HUES6 (cell line): ENCODE measurements around the gene USP1.

ENCODE experiments used
- H3K27ac ChIP-seq: 2 replicates; pipeline ENCODE4 v1.7.0; 2013; ENCODE audit warnings: low read depth, mild to moderate bottlenecking, low read length, inconsistent platforms
- H3K27me3 ChIP-seq: 2 replicates; pipeline ENCODE4 v1.6.1; 2013; ENCODE audit warnings: low read length; ENCODE audit not compliant: control insufficient read depth, insufficient read depth
- H3K36me3 ChIP-seq: 2 replicates; pipeline ENCODE4 v1.6.1; 2013; ENCODE audit warnings: low read length; ENCODE audit not compliant: control insufficient read depth, insufficient read depth
- H3K4me1 ChIP-seq: 2 replicates; pipeline ENCODE4 v1.6.1; 2013; ENCODE audit warnings: low read length; ENCODE audit not compliant: control insufficient read depth, insufficient read depth
- H3K4me3 ChIP-seq: 2 replicates; pipeline ENCODE4 v1.5.1; 2013; ENCODE audit warnings: low read depth, low read length
- H3K9ac ChIP-seq: one replicate; pipeline ENCODE4 v1.6.1; 2013; ENCODE audit warnings: mild to moderate bottlenecking, low read length
- H3K9me3 ChIP-seq: 2 replicates; pipeline ENCODE4 v1.6.1; 2013; ENCODE audit warnings: low read depth, low read length; ENCODE audit not compliant: control insufficient read depth, insufficient read depth

Gene USP1

GRCh38 chr1:62448221-62448933 lies 11.5 kb downstream of the USP1 start:
- Histone ChIP-seq H3K27me3 (no peaks in the 10 kb centered on the region), H3K4me3 (no peak overlapping the region), H3K4me1 (no peaks in the 10 kb centered on the region), H3K36me3 (peaks cover 93% of the 10 kb centered on the region), H3K9me3 (no peaks in the 10 kb centered on the region), H3K9ac (no peak overlapping the region), H3K27ac (no peak overlapping the region)

DNA sequence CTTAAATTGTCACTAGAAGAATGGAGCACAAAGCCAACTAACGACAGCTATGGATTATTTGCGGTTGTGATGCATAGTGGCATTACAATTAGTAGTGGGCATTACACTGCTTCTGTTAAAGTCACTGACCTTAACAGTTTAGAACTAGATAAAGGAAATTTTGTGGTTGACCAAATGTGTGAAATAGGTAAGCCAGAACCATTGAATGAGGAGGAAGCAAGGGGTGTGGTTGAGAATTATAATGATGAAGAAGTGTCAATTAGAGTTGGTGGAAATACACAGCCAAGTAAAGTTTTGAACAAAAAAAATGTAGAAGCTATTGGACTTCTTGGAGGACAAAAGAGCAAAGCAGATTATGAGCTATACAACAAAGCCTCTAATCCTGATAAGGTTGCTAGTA lies 13.5 kb downstream of the USP1 start:
- Histone ChIP-seq H3K27ac (no peak overlapping the region), H3K36me3 (peaks cover 87% of the 10 kb centered on the region), H3K9ac (no peak overlapping the region), H3K27me3 (no peaks in the 10 kb centered on the region), H3K9me3 (no peaks in the 10 kb centered on the region), H3K4me1 (no peaks in the 10 kb centered on the region), H3K4me3 (no peak overlapping the region)

- H3K4me3 ChIP-seq = no peak overlapping the region
- H3K27me3 ChIP-seq = no peaks in the 10 kb centered on the region
- no peak overlapping the region for H3K27ac ChIP-seq
- H3K9ac ChIP-seq = no peak overlapping the region
- no peaks in the 10 kb centered on the region for H3K9me3 ChIP-seq
- no peaks in the 10 kb centered on the region for H3K4me1 ChIP-seq
- peaks cover 73% of the 10 kb centered on the region for H3K36me3 ChIP-seq
These were observed 16.1 kb downstream of the USP1 start for GRCh38 chr1:62452951-62453350.

DNA sequence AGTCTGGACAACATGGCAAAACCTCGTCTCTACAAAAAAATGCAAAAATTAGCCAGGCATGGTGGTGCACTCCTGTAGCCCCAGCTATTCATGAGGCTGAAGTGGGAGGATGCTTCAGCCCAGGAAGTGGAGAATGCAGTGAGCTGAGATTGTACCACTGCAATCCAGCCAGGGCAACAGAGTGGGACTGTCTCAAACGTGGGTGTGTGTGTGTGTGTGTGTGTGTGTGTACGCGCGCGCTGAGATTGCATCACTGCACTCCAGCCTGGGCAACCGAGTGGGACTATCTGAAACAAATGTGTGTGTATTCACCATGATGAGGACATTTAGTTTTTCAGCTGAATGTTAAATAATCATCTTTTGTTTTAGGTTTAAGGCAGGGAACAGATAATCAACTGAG lies 21.1 kb downstream of the USP1 start:
- Histone ChIP-seq H3K4me3 (no peak overlapping the region), H3K9ac (no peak overlapping the region), H3K9me3 (no peaks in the 10 kb centered on the region), H3K36me3 (peaks cover 25% of the 10 kb centered on the region), H3K4me1 (no peaks in the 10 kb centered on the region), H3K27me3 (no peaks in the 10 kb centered on the region), H3K27ac (no peak overlapping the region)

DNA sequence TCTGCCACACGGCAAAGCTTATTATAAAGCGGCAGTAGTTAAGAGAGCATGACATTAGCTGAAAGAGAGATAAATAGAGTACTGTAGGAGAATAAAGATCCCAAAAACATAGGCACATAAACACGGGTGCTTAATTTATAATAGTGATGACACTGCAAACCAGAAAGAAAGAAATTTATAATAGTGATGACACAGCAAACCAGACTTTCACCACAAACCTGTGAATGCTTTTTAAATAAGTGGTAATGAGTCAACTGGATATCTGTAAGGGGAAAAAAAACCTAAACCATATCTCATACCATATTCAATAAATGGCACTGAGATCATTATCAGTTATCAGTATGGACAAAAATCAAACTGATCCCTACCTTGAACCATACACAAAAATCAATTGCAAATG lies 25.5 kb downstream of the USP1 start:
- no peaks in the 10 kb centered on the region for H3K9me3 ChIP-seq
- H3K4me1 ChIP-seq = no peaks in the 10 kb centered on the region
- H3K4me3 ChIP-seq = no peak overlapping the region
- no peak overlapping the region for H3K27ac ChIP-seq
- H3K9ac ChIP-seq = no peak overlapping the region
- H3K27me3 ChIP-seq = no peaks in the 10 kb centered on the region
- peaks cover 3% of the 10 kb centered on the region; the same call in 1 of the 2 replicates for H3K36me3 ChIP-seq

GRCh38 chr1:62467092-62467491 lies 30.2 kb downstream of the USP1 start:
- Histone ChIP-seq H3K4me3 (no peak overlapping the region), H3K9ac (no peak overlapping the region), H3K9me3 (no peaks in the 10 kb centered on the region; the same call in 1 of the 2 replicates), H3K27ac (no peak overlapping the region), H3K27me3 (no peaks in the 10 kb centered on the region), H3K36me3 (peaks cover 15% of the 10 kb centered on the region), H3K4me1 (no peaks in the 10 kb centered on the region)

GRCh38 chr1:62476525-62477219 lies 39.8 kb downstream of the USP1 start:
- Histone ChIP-seq H3K27ac (peak overlapping the region; percentile 40), H3K4me1 (peaks cover 21% of the 10 kb centered on the region), H3K4me3 (no peak overlapping the region; the same call in 1 of the 2 replicates), H3K9ac (no peak overlapping the region), H3K9me3 (no peaks in the 10 kb centered on the region), H3K27me3 (no peaks in the 10 kb centered on the region), H3K36me3 (peaks cover 14% of the 10 kb centered on the region)

- Histone ChIP-seq H3K9ac (no peak overlapping the region), H3K27ac (no peak overlapping the region), H3K4me3 (no peak overlapping the region), H3K9me3 (no peaks in the 10 kb centered on the region), H3K4me1 (peaks cover 8% of the 10 kb centered on the region; the same call in 1 of the 2 replicates), H3K36me3 (no peaks in the 10 kb centered on the region), H3K27me3 (no peaks in the 10 kb centered on the region)
These were observed 44.8 kb downstream of the USP1 start for GRCh38 chr1:62481681-62482080.

GRCh38 chr1:62484824-62485468 lies 48.1 kb downstream of the USP1 start:
- Histone ChIP-seq H3K27me3 (no peaks in the 10 kb centered on the region), H3K9ac (no peak overlapping the region), H3K4me3 (no peak overlapping the region), H3K36me3 (no peaks in the 10 kb centered on the region), H3K27ac (no peak overlapping the region), H3K9me3 (no peaks in the 10 kb centered on the region), H3K4me1 (peaks cover 4% of the 10 kb centered on the region; the same call in 1 of the 2 replicates)

GRCh38 chr1:62487956-62488355 lies 51.1 kb downstream of the USP1 start:
- Histone ChIP-seq H3K27ac (no peak overlapping the region), H3K9me3 (no peaks in the 10 kb centered on the region), H3K9ac (no peak overlapping the region), H3K4me3 (no peak overlapping the region), H3K36me3 (0 out of 2 replicates have a peak, but pooled peaks cover 3% of the 10 kb centered on the region), H3K27me3 (no peaks in the 10 kb centered on the region), H3K4me1 (peaks cover 4% of the 10 kb centered on the region; the same call in 1 of the 2 replicates)

DNA sequence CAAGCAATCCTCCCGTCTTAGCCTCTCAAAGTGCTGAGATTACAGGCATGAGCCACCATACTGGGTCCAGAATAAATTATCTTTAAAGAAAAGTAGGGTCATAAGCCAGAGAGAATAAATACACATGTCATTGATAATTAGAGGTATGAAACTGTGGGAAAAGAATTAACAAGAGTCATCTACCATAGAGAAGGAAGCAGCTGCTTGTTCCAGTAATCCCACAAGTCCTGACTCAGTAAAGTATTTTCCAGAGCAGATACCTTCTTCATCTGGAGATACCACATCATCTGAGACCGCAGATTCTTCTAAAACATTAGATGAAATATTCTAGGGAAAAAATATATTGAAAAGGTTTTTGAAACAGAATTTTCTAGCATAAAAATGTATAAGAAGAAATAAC lies 55.7 kb downstream of the USP1 start:
- Histone ChIP-seq H3K9me3 (no peaks in the 10 kb centered on the region), H3K27me3 (no peaks in the 10 kb centered on the region), H3K4me1 (peaks cover 4% of the 10 kb centered on the region; the same call in 1 of the 2 replicates), H3K36me3 (peaks cover 13% of the 10 kb centered on the region), H3K9ac (no peak overlapping the region), H3K4me3 (no peak overlapping the region), H3K27ac (no peak overlapping the region)
